MM.1S (cell line): ENCODE measurements around the gene HRG.

Experiments
- EZH2 ChIP-seq: fragments of 300-600 bp; sonication (generic); optimal IDR thresholded peaks from 2 replicates; pipeline ENCODE3; 2017; ENCODE audit warnings: low read depth, mild to moderate bottlenecking, antibody characterized with exemption, low read length, mixed read lengths
- EZH2phosphoT487 ChIP-seq: fragments of 300-600 bp; sonication (generic); IDR thresholded peaks from 2 replicates; pipeline ENCODE4 v1.6.1; 2018; ENCODE audit warnings: antibody characterized with exemption, low read length
- TF ChIP-seq, protein P1 (sequence below): fragments of 300-600 bp; sonication (generic); IDR thresholded peaks from 2 replicates; pipeline ENCODE4 v1.5.1; 2016; ENCODE audit warnings: antibody characterized with exemption, low read length, mixed read lengths

DNA sequence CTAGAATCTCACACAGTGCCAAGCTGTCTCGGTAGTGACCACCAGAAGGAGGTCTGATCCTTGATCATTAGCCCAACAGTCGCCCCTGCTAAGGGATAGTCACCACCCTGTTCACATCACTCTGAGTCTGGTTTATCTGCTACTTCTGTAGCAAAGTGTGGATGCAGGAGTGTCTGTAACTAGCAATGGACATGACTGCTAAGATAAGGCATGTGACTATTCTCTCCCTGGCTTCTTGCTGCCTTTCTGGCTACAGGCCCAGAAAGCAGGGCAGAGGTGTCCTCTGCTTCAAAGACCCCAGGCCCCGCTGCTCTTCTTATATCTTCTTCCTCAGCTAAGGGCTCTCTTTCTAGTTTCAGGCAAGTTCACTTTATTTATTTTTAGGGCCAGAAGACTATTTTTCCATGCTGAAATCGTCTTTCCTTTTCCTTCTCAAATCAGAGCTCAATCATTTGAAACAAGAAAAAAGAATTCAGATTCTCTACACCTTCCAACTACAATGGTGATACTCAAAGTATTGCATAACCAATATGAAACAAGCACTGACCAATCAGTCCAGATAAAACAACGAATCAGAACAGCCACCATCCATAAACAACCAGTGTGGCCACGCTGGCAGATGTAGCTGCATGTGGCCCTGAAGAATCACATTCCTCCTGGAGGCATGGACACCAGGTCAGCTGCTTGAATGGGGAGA lies 43.3 kb downstream of the HRG start:
- TF ChIP-seq, protein P1, sequence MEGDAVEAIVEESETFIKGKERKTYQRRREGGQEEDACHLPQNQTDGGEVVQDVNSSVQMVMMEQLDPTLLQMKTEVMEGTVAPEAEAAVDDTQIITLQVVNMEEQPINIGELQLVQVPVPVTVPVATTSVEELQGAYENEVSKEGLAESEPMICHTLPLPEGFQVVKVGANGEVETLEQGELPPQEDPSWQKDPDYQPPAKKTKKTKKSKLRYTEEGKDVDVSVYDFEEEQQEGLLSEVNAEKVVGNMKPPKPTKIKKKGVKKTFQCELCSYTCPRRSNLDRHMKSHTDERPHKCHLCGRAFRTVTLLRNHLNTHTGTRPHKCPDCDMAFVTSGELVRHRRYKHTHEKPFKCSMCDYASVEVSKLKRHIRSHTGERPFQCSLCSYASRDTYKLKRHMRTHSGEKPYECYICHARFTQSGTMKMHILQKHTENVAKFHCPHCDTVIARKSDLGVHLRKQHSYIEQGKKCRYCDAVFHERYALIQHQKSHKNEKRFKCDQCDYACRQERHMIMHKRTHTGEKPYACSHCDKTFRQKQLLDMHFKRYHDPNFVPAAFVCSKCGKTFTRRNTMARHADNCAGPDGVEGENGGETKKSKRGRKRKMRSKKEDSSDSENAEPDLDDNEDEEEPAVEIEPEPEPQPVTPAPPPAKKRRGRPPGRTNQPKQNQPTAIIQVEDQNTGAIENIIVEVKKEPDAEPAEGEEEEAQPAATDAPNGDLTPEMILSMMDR = no peak
- TF ChIP-seq EZH2 (no peak), EZH2phosphoT487 (no peak)
